ENCODE data around the gene SEMA3A.
A peak's percentile ranks its signal among the peaks of the same experiment; 100 is the strongest.

Gene SEMA3A

DNA sequence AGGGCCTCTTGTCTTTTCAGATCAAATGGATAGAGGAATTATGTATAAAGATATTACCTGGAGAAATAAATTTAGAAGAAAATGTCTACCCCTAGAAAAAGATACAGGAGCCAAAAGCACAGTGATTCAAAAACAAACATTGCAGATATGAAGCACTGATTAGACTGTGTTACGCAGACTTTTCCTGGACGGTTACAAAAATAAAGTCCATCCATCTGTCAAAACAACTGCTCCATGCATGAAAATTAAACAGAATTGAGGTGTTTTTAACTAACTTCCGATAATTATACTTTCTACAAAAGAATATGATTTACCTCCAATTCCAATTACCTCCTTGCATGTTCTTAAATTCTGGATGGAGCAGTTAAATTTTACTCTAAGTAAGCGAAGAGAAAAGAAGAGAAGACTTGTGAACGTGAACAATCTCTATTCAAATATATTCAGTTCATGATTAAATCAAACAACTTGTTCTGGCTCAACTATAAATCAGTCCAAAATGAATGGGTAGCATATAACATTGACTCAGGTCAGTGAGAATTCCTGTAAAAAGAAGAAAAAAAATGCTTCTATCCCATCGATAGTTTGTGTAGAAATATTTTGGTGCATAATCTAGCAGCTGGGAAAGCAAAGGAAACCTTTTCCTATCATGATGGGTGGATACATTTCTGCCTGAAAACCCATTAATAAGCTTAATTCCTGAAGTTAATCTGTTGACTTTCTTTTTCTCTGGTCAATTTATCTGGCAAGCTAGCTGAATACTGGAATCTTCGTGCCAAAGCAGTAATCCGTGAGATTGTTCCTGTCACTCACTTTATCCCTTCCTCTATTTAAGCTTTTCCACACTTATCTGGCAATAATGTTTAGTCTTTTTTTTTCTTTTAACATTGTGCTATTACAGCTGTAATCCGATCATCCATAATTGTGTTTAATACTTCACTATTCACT lies 80.4 kb downstream of the SEMA3A start:
- DNase-seq (ENCODE audit: insufficient read length, low spot score) = no peak
- no peak for FAIRE-seq

DNA sequence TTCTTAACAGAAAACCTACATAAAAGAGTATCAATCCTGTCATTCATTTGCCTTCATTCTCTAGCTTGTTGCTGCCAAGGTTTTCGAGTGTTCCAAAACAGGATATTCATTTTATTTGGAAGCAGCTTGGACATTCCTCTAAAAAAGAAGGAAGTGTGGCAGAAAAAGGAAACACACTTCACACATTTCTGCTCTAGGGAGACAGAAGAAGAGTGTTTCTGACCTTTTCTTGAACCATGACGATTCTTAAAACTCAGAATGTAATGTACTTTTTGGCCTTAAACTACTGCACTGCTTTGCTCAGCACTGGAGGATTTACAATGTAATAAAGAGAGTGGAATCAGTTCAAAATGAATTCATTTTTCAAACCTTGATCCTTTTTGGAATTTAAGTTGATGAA lies 81.3 kb downstream of the SEMA3A start:
- DNase-seq (ENCODE audit: insufficient read length, low spot score) = no peak
- FAIRE-seq = no peak

DNA sequence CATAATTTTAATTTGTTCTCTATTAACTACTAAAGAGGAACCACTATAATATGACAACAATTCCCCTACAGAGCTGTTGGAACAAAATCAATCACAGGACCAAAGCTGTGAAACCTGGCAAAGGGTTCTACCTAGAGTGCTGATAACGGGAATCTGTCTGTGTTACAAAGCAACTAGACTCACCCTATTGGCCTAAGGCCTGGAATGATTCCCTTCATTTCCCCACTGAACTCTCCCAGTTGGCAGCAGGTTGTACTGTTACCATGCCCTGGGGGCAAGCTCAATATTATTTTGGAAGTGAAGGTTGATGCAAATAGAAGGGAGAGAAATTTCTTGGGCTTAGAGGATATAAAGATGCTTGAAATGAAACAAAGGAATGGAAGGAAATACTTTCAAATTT lies 81.8 kb downstream of the SEMA3A start:
- FAIRE-seq (no peak), DNase-seq (ENCODE audit: insufficient read length, low spot score) (no peak)

- DNase-seq (ENCODE audit: insufficient read length, low spot score) (no peak), FAIRE-seq (no peak)
Observed at GRCh38 chr7:84111842-84112241, 82.7 kb downstream of the SEMA3A start.

DNA sequence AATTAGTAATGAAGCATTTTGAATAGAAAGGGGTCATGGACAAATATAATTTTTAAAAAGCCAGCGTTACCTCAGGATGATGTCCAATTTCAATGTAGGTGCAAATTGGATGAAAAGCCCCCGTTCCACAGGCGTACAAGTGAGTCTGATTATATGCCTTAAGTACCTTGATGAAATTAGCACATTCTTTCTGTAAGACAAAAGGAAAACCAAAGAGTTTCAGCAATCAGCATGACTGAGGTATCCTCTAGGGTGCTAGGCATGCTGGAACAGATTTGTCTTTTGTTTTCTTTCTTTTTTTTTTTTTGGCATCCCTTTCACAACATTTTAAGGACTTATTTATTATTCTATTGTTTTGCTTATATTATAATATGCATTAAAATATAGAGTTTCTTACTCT lies 84.2 kb downstream of the SEMA3A start:
- no peak for FAIRE-seq

GRCh38 chr7:84108787-84109186 lies 85.8 kb downstream of the SEMA3A start:
- FAIRE-seq (no peak), DNase-seq (ENCODE audit: insufficient read length, low spot score) (no peak)

More for the DNA sequence above, 84.2 kb downstream of the SEMA3A start:
- no peak for DNase-seq (ENCODE audit: insufficient read length, low spot score)

GRCh38 chr7:84108119-84108518 lies 86.5 kb downstream of the SEMA3A start:
- FAIRE-seq (no peak), DNase-seq (ENCODE audit: insufficient read length, low spot score) (no peak)

GRCh38 chr7:84107259-84107658 lies 87.3 kb downstream of the SEMA3A start:
- FAIRE-seq (no peak), DNase-seq (ENCODE audit: insufficient read length, low spot score) (no peak)

- FAIRE-seq (no peak), DNase-seq (ENCODE audit: insufficient read length, low spot score) (no peak)
Observed at GRCh38 chr7:84106291-84106690, 88.3 kb downstream of the SEMA3A start.

- FAIRE-seq = no peak
- no peak for DNase-seq (ENCODE audit: insufficient read length, low spot score)
Observed at GRCh38 chr7:84105586-84105985, 89.0 kb downstream of the SEMA3A start.

GRCh38 chr7:84104826-84105225 lies 89.8 kb downstream of the SEMA3A start:
- DNase-seq (ENCODE audit: insufficient read length, low spot score) = no peak
- no peak for FAIRE-seq

DNA sequence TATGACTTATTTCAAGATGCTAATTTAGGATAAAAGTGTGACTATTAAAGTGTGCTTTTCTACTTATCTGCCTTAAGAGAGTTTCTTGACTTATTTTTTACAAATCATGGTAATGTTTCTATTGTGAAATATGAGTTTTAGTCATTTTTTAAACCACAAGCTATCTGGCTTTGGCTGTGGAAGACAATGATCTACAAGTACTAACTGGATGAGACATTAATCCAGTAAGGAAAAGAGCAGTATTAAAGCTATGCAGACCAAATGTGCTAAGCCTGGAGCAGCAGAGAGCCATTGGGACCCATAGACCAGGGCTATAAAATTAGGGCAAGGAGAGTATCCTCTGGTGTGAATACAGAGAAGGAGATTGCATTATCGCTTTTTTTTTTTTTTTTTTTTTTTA lies 92.4 kb downstream of the SEMA3A start:
- FAIRE-seq = no peak

DNA sequence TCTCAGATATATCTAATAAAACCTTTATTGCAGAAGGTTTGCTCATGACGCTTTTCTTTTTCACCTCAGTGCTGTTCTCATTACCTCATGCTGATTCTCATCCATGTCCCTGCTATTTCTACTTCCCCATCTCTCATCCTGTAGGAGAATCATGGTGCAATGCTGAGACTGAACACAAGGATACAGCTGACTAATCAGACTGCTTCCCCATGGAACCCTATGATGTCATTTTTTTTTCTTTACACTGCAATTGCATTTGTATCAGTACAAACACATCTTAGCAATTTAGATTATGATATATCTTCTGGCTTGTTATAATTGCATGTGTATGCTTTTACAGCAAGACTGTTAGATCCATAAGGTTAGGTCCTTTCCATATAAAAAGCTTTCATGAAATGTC lies 93.7 kb downstream of the SEMA3A start:
- DNase-seq (ENCODE audit: insufficient read length, low spot score) (no peak), FAIRE-seq (no peak)

More for the DNA sequence above, 92.4 kb downstream of the SEMA3A start:
- DNase-seq (ENCODE audit: insufficient read length, low spot score) = no peak

GRCh38 chr7:84095971-84096370 lies 98.6 kb downstream of the SEMA3A start:
- DNase-seq (ENCODE audit: insufficient read length, low spot score) (no peak), FAIRE-seq (no peak)

- DNase-seq (ENCODE audit: insufficient read length, low spot score) (no peak), FAIRE-seq (no peak)
Observed at GRCh38 chr7:84092207-84092606, 102.4 kb downstream of the SEMA3A start.

- no peak for FAIRE-seq
- DNase-seq (ENCODE audit: insufficient read length, low spot score) = no peak
Observed at GRCh38 chr7:84091318-84091717, 103.3 kb downstream of the SEMA3A start.

- no peak for FAIRE-seq
- DNase-seq (ENCODE audit: insufficient read length, low spot score) = no peak
Observed at GRCh38 chr7:84088802-84089201, 105.8 kb downstream of the SEMA3A start.

- DNase-seq (ENCODE audit: insufficient read length, low spot score) = no peak
- FAIRE-seq = peak; percentile 21
Observed at GRCh38 chr7:84085998-84086397, 108.6 kb downstream of the SEMA3A start.

- FAIRE-seq (no peak), DNase-seq (ENCODE audit: insufficient read length, low spot score) (no peak)
Observed at GRCh38 chr7:84085147-84085546, 109.4 kb downstream of the SEMA3A start.

DNA sequence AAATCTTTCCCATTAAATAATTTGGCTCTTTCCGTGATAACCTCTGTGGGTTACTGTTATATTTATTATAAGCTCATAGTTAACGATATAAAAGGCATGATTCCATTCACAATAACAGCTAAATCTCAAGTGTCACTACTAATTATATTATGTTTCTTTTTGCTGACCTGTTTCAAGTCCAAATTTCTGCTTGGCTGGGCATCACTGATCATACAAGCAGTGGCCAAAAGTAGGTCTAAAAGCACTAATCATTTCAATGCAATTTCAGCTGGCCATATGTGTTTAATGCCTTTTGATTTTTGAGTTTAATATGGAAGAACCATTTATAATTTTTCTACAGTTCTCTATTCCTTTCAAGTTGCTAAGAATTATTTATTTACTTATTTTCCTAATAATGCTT lies 110.7 kb downstream of the SEMA3A start:
- no peak for FAIRE-seq
- DNase-seq (ENCODE audit: insufficient read length, low spot score) = no peak

DNA sequence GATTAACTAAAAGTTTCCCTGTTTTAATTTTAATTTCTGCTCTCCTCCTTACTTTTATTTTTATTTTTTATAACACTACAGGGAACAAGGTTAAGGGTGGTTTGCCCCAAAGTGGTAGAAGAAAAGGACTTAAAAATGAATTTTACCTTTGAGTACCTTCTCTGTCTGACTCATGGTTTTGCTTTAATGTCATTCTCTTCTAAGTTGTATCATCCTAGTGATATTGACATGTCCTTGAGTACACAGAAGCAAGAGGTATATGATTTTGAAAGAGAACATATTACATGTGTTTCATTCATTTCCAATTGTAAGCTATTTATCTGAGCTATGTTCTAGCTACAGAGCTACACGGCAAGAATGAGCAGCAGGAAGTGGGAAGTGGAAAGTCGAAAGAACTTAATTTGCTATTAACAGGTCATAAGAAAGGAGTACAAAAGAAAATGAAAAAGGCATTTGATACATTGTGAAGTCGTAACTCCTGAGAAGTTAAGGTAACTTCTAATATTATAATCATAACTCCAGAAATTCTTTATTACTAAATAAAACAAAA lies 112.5 kb downstream of the SEMA3A start:
- FAIRE-seq (no peak), DNase-seq (ENCODE audit: insufficient read length, low spot score) (no peak)

DNA sequence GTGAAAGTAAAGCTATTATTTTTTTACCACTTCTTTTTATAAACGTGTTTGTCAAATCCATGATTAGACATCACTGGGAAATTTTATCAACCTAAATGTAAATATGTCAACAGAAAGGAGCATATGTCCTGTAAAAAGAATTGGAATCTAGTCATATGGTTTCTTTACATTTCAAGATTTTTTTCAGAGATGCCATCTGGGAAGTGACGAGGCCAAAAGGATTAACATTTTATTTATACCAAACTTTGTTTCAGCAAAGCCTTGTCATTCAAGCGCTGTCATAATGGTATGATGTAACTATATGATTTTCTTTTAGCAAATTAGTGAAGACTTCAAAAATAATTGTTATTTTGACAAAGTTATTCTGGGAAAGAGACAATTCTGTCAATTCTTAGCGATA lies 117.3 kb downstream of the SEMA3A start:
- DNase-seq (ENCODE audit: insufficient read length, low spot score) (no peak), FAIRE-seq (no peak)

All from GM19239 (cell line).